ENCODE measurements around the gene ZC2HC1B.
A peak's percentile ranks its signal among the peaks of the same experiment; 100 is the strongest.
"Not testable (repeated sequence)": the region's sequence is repeated elsewhere in the genome, so short reads cannot be mapped to it uniquely, and the experiment has no call there.

The ZC2HC1B gene

DNA sequence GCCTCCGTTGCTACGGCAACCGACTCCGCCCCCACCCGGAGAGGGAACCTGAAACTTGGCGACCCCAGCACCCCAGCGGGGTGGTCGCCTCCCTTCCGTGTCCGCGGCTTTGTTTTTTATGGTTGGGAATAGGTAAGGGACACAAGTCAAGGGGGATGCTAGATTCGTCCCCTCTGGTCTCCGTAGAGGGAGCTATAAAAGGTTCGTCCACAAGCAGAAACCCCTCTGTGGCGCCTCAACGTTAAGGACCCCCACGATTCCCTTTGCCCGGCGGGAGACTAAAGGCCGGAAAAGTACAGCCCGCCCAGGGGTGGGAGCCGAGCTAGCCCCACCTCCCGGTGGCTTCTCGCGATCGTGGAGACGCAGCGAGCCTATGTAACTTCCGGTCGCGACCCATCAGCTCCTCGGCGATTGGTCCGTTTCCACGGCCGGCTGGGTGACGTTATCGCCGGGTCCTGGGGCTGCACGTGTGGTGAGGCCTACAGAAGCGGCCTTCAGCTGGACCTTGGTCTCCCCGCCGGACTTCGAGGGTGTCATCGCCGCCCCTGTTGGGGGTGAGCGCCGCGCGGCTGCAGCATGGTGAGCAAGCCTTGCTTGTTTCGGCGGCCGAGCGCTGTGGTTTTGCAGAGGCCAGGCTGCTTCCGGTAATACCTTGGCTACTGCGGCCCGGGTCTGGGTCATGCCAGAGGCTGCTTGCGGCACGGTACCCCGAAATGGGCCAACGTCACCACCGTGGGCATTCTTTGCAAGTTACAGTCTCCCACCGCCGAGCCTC lies 21.2 kb upstream of the ZC2HC1B start, which contains the start of gene LTV1:
Gene LTV1 (plus strand): TSS at position 437 of the 775 bp plus-strand sequence. CDS start 140 bp downstream, at position 577.
- Histone ChIP-seq H2AFZ (ENCODE audit: low read depth, low read length) (peak within 1 kb of the TSS; percentile 97), H3K36me3 (replicated peaks; ENCODE audit: low read depth, low read length) (peaks cover 30% of the 10 kb centered on the region), H3K4me1 (ENCODE audit: low read length) (peaks cover 11% of the 10 kb centered on the region), H3K9ac (ENCODE audit: low read length) (peak within 1 kb of the TSS; percentile 92), H3K9me3 (ENCODE audit: insufficient read depth, low read length) (no peaks in the 10 kb centered on the region), H3K27ac (ENCODE audit: low read length) (peak within 1 kb of the TSS; percentile 63), H3K79me2 (ENCODE audit: low read length) (peaks cover 47% of the 10 kb centered on the region), H3K4me2 (ENCODE audit: low read length) (peak within 1 kb of the TSS; percentile 96), H3K27me3 (ENCODE audit: low read depth, low read length) (no peaks in the 10 kb centered on the region), H3K4me3 (ENCODE audit: low read length) (peak within 1 kb of the TSS; percentile 95), H4K20me1 (ENCODE audit: insufficient read depth, low read length) (no peaks in the 10 kb centered on the region)
- TF ChIP-seq EZH2phosphoT487 (IDR thresholded peaks at IDR 0.05; ENCODE audit: low read depth): no peak
- TF ChIP-seq, protein P1, sequence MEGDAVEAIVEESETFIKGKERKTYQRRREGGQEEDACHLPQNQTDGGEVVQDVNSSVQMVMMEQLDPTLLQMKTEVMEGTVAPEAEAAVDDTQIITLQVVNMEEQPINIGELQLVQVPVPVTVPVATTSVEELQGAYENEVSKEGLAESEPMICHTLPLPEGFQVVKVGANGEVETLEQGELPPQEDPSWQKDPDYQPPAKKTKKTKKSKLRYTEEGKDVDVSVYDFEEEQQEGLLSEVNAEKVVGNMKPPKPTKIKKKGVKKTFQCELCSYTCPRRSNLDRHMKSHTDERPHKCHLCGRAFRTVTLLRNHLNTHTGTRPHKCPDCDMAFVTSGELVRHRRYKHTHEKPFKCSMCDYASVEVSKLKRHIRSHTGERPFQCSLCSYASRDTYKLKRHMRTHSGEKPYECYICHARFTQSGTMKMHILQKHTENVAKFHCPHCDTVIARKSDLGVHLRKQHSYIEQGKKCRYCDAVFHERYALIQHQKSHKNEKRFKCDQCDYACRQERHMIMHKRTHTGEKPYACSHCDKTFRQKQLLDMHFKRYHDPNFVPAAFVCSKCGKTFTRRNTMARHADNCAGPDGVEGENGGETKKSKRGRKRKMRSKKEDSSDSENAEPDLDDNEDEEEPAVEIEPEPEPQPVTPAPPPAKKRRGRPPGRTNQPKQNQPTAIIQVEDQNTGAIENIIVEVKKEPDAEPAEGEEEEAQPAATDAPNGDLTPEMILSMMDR (IDR thresholded peaks at IDR 0.05; ENCODE audit: low read depth, low read length): no peak

DNA sequence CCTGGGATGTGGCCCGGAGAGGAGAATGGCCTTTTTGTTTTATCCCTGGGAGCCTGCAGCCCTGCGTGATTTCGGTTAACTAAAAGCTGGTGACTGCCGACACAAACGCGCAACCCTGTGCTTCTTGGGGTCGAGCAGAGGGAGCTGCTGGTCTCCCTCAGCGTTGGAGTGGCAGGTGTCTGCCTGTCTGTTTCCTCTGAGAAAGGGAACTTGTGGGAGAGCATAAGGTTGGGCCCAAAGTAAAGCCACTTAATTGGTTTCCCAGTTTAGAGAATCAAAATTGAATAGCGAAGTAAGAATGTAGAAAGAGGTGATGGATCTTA lies 20.6 kb upstream of the ZC2HC1B start:
- peaks cover 34% of the 10 kb centered on the region for H3K36me3 ChIP-seq (replicated peaks; ENCODE audit: low read depth, low read length)
- no peaks in the 10 kb centered on the region for H4K20me1 ChIP-seq (ENCODE audit: insufficient read depth, low read length)
- H2AFZ ChIP-seq (ENCODE audit: low read depth, low read length): peak overlapping the region; percentile 51; the same call in 1 of the 2 replicates
- H3K4me1 ChIP-seq (ENCODE audit: low read length): peaks cover 11% of the 10 kb centered on the region
- peaks cover 52% of the 10 kb centered on the region for H3K79me2 ChIP-seq (ENCODE audit: low read length)
- TF ChIP-seq, protein P1 (IDR thresholded peaks at IDR 0.05; ENCODE audit: low read depth, low read length): no peak
- no peak for TF ChIP-seq EZH2phosphoT487 (IDR thresholded peaks at IDR 0.05; ENCODE audit: low read depth)
- H3K9ac ChIP-seq (ENCODE audit: low read length): peak overlapping the region; percentile 92
- peak overlapping the region; percentile 76 for H3K4me2 ChIP-seq (ENCODE audit: low read length)
- H3K27me3 ChIP-seq (ENCODE audit: low read depth, low read length): no peaks in the 10 kb centered on the region
- peak overlapping the region; percentile 22 for H3K27ac ChIP-seq (ENCODE audit: low read length)
- H3K9me3 ChIP-seq (ENCODE audit: insufficient read depth, low read length): no peaks in the 10 kb centered on the region
- H3K4me3 ChIP-seq (ENCODE audit: low read length): peak overlapping the region; percentile 95

DNA sequence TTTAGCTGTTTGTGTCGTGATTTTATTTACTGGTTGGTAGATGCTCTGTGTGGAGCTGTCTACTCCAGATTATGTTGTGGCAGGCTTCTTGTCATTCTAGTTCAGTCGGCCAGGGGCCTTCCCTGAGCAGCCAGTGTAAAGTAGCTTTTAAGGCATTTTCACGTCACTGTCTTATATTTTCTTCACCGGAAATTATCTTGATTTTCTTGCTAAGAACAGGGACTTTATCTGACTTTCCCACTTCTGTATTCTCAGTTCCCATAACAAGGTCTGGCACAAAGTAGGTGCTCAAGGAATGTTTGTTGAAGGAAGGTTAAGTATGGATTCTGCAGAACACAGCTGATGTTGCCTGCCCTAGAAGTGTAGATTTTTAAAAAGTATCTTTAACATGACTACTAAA lies 20.3 kb upstream of the ZC2HC1B start:
- Histone ChIP-seq H3K27me3 (ENCODE audit: low read depth, low read length) (no peaks in the 10 kb centered on the region), H3K9me3 (ENCODE audit: insufficient read depth, low read length) (no peaks in the 10 kb centered on the region), H3K4me3 (ENCODE audit: low read length) (peak overlapping the region; percentile 95), H3K4me2 (ENCODE audit: low read length) (peak overlapping the region; percentile 76), H3K36me3 (replicated peaks; ENCODE audit: low read depth, low read length) (peaks cover 38% of the 10 kb centered on the region), H3K79me2 (ENCODE audit: low read length) (peaks cover 56% of the 10 kb centered on the region), H2AFZ (ENCODE audit: low read depth, low read length) (no peak overlapping the region), H4K20me1 (ENCODE audit: insufficient read depth, low read length) (no peaks in the 10 kb centered on the region), H3K27ac (ENCODE audit: low read length) (peak overlapping the region; percentile 22), H3K4me1 (ENCODE audit: low read length) (peaks cover 11% of the 10 kb centered on the region), H3K9ac (ENCODE audit: low read length) (peak overlapping the region; percentile 92)
- TF ChIP-seq, protein P1 (IDR thresholded peaks at IDR 0.05; ENCODE audit: low read depth, low read length): no peak
- no peak for TF ChIP-seq EZH2phosphoT487 (IDR thresholded peaks at IDR 0.05; ENCODE audit: low read depth)

DNA sequence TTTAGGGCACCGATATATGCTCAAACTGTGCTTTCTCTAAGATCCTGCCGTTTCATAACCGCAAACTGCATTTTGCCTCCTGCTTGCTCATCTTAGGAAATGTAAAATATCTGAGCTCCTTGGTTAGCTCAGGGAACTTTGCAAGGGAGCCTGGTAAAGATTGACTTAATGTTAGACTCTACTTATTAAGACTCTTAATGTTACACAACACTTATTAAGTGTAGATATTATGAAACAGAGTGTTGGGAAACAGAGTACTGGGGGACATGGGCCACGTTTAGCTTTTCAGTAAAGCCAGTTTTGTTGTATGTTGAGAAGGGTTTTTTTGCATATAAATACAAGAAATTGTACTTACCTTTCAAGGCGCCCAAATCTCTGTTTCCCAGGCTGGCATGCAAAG lies 19.2 kb upstream of the ZC2HC1B start:
- no peaks in the 10 kb centered on the region for H4K20me1 ChIP-seq (ENCODE audit: insufficient read depth, low read length)
- H3K4me2 ChIP-seq (ENCODE audit: low read length): no peak overlapping the region
- H3K79me2 ChIP-seq (ENCODE audit: low read length): peaks cover 66% of the 10 kb centered on the region
- peaks cover 11% of the 10 kb centered on the region for H3K4me1 ChIP-seq (ENCODE audit: low read length)
- no peak overlapping the region for H3K4me3 ChIP-seq (ENCODE audit: low read length)
- no peaks in the 10 kb centered on the region for H3K9me3 ChIP-seq (ENCODE audit: insufficient read depth, low read length)
- peaks cover 48% of the 10 kb centered on the region for H3K36me3 ChIP-seq (replicated peaks; ENCODE audit: low read depth, low read length)
- no peaks in the 10 kb centered on the region for H3K27me3 ChIP-seq (ENCODE audit: low read depth, low read length)
- H3K9ac ChIP-seq (ENCODE audit: low read length): no peak overlapping the region
- H2AFZ ChIP-seq (ENCODE audit: low read depth, low read length): no peak overlapping the region
- H3K27ac ChIP-seq (ENCODE audit: low read length): no peak overlapping the region
- no peak for TF ChIP-seq EZH2phosphoT487 (IDR thresholded peaks at IDR 0.05; ENCODE audit: low read depth)
- TF ChIP-seq, protein P1 (IDR thresholded peaks at IDR 0.05; ENCODE audit: low read depth, low read length): no peak

DNA sequence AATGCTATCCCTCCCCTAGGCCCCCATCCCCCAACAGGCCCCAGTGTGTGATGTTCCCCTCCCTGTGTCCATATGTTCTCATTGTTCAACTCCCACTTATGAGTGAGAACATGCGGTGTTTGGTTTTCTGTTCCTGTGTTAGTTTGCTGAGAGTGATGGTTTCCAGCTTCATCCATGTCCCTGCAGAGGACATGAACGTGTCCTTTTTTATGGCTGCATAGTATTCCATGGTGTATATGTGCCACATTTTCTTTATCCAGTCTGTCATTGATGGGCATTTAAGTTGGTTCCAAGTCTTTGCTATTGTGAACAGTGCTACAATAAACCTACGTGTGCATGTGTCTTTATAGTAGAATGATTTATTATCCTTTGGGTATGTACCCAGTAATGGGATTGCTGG lies 12.6 kb upstream of the ZC2HC1B start:
- H3K9ac ChIP-seq (ENCODE audit: low read length); H4K20me1 ChIP-seq (ENCODE audit: insufficient read depth, low read length); H3K4me1 ChIP-seq (ENCODE audit: low read length); H3K4me3 ChIP-seq (ENCODE audit: low read length); H3K27ac ChIP-seq (ENCODE audit: low read length); H3K9me3 ChIP-seq (ENCODE audit: insufficient read depth, low read length); H3K27me3 ChIP-seq (ENCODE audit: low read depth, low read length); H2AFZ ChIP-seq (ENCODE audit: low read depth, low read length); H3K4me2 ChIP-seq (ENCODE audit: low read length): not testable (repeated sequence)
- Histone ChIP-seq H3K36me3 (replicated peaks; ENCODE audit: low read depth, low read length) (peaks cover 42% of the 10 kb centered on the region), H3K79me2 (ENCODE audit: low read length) (peaks cover 45% of the 10 kb centered on the region)

DNA sequence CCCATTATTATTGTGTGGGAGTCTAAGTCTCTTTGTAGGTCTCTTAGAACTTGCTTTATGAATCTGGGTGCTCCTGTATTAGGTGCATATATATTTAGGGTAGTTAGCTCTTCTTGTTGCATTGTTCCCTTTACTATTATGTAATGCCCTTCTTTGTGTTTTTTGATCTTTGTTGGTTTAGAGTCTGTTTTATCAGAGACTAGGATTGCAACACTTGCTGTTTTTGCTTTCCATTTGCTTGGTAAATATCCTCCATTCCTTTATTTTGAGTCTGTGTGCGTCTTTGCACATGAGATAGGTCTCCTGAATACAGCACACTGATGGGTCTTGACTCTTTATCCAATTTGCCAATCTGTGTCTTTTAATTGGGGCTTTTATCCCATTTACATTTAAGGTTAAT lies 9.2 kb upstream of the ZC2HC1B start:
- not testable (repeated sequence) for H3K9ac ChIP-seq (ENCODE audit: low read length); H3K27me3 ChIP-seq (ENCODE audit: low read depth, low read length); H3K4me2 ChIP-seq (ENCODE audit: low read length); H3K9me3 ChIP-seq (ENCODE audit: insufficient read depth, low read length); H3K27ac ChIP-seq (ENCODE audit: low read length); H3K4me3 ChIP-seq (ENCODE audit: low read length); H4K20me1 ChIP-seq (ENCODE audit: insufficient read depth, low read length); H2AFZ ChIP-seq (ENCODE audit: low read depth, low read length); H3K4me1 ChIP-seq (ENCODE audit: low read length)
- Histone ChIP-seq H3K79me2 (ENCODE audit: low read length) (peaks cover 17% of the 10 kb centered on the region), H3K36me3 (replicated peaks; ENCODE audit: low read depth, low read length) (peaks cover 35% of the 10 kb centered on the region)

Data from OCI-LY3 (cell line).